NK-92 (cell line): ENCODE measurements around the gene RCOR1.

Experiments
- DNase-seq: peaks from one replicate; lab custom pipeline; 2025; ENCODE audit not compliant: unreplicated experiment; lab: John Stamatoyannopoulos, UW

Gene RCOR1

DNA sequence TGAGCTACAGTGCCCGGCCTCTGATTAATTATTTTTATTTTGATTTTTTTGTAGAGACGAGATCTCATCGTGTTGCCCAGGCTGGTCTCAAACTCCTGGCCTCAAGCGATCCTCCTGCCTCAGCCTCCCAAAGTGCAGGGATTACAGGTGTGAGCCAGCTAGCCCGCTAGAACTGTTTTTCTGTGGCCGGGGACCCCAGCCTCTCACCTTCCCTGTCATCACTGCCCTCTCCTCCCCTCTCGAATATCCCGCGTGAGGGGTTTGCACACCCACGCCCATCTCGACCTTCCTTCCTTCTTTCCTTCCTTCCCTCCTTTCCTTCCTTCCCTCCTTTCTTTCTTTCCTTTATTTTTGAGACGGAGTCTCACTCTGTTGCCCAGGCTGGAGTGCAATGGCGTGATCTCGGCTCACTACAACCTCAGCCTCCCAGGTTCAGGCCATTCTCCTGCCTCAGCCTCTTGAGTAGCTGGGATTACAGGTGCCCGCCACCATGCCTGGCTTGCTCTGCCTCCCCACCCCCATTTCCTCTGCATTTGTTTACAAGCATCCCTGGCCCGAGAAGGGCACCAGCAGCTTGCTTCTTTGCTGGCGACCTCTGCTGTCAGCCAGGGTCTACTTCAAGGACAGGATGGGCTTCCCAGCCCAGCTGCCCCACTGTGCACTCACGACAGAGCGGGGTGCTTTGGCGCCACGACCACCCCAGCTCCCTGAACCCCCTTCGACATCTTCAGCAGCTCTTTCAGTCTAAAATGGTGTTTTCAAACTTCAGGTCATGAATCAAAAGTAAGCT lies 180.5 kb downstream of the RCOR1 start:
- DNase-seq = no peak

GRCh38 chr14:102774391-102775153 lies 182.1 kb downstream of the RCOR1 start:
- DNase-seq = no peak

GRCh38 chr14:102775855-102776760 lies 183.7 kb downstream of the RCOR1 start:
- DNase-seq = no peak

- DNase-seq = no peak
Measured at GRCh38 chr14:102776761-102777710, 184.6 kb downstream of the RCOR1 start, which contains the start of gene TRAF3. Gene TRAF3 (plus strand): TSS chr14:102777449. CDS start chr14:102870202, 92,753 bp downstream.

GRCh38 chr14:102777711-102778337 lies 185.4 kb downstream of the RCOR1 start:
- DNase-seq = no peak

DNA sequence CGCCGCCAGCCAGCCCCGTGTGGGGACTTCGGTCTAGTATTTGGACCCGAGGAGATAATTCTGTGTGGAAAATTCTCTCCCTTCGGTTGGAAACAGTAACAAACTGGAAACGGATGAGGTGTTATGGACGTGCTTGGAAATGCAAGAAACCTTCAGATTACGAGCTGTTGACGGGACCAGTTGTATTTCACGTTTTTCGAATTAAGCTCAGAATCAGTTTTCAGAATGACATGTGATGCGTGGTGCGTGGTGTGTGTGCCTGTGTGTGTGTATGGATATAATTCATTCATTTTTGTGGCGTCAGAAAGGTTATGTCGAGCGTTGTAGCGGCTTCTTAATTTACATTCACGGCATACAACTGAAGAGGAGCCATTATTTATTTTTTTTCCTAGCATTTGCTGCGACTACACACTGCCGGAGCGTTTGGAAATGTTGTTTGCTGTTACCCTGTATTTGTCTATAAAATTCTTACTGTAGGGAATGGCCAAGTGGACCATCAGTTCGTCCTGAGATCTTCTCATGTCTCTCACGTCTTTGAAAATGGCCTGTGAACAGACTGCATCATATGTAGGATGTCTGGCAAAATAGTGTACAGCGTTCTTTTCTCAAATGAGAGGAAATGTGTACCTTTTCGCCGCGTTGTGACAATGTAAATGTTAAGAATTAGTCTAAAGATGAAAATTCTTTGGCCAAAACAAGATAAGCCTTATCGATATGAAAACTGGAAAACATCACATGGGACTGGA lies 186.1 kb downstream of the RCOR1 start:
- DNase-seq = no peak

GRCh38 chr14:102779084-102779462 lies 186.6 kb downstream of the RCOR1 start:
- DNase-seq = no peak

DNA sequence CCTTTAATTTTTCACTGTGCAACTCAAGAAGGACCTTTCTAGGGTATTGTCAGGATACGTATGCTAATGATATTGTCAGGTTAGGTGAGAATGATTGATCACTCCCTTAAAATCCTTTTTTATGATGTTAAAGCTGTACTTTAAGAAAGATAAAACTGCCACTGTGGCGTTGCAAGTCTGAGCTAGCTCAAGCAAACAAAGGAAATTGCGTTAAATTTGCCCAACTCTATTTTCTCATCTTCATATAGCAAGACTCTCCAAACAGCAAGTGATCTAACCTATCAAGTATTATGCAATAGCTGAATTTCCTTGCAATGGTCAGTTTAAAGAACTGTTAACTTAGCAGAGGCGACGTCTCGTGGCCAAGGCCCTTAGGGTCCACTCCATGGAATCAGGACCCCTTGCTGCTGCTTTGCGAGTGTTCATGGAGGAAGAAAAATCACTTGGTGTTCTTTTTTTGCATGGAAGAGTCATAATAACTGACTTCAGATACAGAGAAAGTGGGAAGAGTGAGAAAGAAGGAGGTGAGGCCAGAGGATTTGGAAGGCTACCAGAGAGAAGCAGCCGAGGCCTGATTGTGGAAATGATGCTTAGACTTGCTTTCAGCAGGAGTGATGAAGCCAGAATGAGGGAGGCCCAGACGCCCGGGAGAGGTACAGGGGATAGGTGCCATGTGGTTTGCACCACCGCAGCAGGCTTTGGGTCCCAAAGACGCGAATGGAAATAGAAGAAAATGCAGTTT lies 187.3 kb downstream of the RCOR1 start:
- no peak for DNase-seq
